Transverse colon (tissue), 4 donors: ENCODE results near the gene BAIAP3. TPM values are rescaled to one million over a fixed set of nuclear protein-coding genes. Genes with fewer than 3 reads are reported as not detected.

Experiments used
- DNase-seq: peaks from one replicate; pipeline ENCODE4 v3.0.0-alpha.2; 2019
- H3K27ac ChIP-seq, 4 donors: fragments of 200-600 bp; sonication (generic); 2 replicates each; pipeline ENCODE4 v1.5.1; 2016 to 2018; ENCODE audit warnings: inconsistent platforms in 4 of 4
- H3K27me3 ChIP-seq: fragments of 200-600 bp; sonication (generic); 2 replicates; pipeline ENCODE4 v1.5.1; 2017; ENCODE audit warnings: inconsistent platforms
- H3K36me3 ChIP-seq, 4 donors: fragments of 200-600 bp; sonication (generic); 2 replicates each; pipeline ENCODE4 v1.5.1; 2017 to 2019; ENCODE audit warnings: inconsistent platforms in 4 of 4
- H3K4me1 ChIP-seq, 4 donors: fragments of 200-600 bp; sonication (generic); 2 replicates each; pipeline ENCODE4 v1.5.1; 2017 to 2020; ENCODE audit warnings: inconsistent platforms in 4 of 4
- H3K4me3 ChIP-seq, 4 donors: fragments of 200-600 bp; sonication (generic); 1 replicate in 1 of 4; 2 replicates in 3 of 4; pipeline versions ENCODE4 v1.5.1 to v1.6.1; 2017 to 2019; ENCODE audit warnings: inconsistent platforms in 4 of 4
- H3K9me3 ChIP-seq, 2 donors: fragments of 200-600 bp; sonication (generic); 2 replicates each; pipeline ENCODE4 v1.5.1; 2017 to 2019; ENCODE audit warnings: inconsistent platforms in 2 of 2
- CTCF ChIP-seq, 5 experiments: fragments of 200-600 bp in 3 of 5; fragments of 450-650 bp in 2 of 5; sonication (generic) in 3 of 5; IDR thresholded peaks; 1 replicate in 2 of 5; 2 replicates in 3 of 5; pipeline ENCODE4 v1.5.1; 2016 to 2017; ENCODE audit warnings: antibody characterized with exemption in 5 of 5, inconsistent platforms in 3 of 5, mild to moderate bottlenecking in 2 of 5, moderate library complexity in 1 of 5
- EP300 ChIP-seq: sonication (generic); formaldehyde crosslinking; IDR thresholded peaks from one replicate; pipeline ENCODE4 v1.6.1; 2017; ENCODE audit warnings: antibody characterized with exemption, low read depth
- POLR2A ChIP-seq: fragments of 450-650 bp; IDR thresholded peaks from one replicate; pipeline ENCODE4 v1.6.1; 2016; ENCODE audit warnings: antibody characterized with exemption, mild to moderate bottlenecking, moderate library complexity
- POLR2AphosphoS5 ChIP-seq, 3 donors: sonication (generic); formaldehyde crosslinking; IDR thresholded peaks; one replicate each; pipeline ENCODE4 v1.6.1; 2016; ENCODE audit warnings: antibody characterized with exemption in 3 of 3
- WGBS, 2 donors: methylation state at CpG; one replicate each; pipeline ENCODE4 v1.1.5; 2018; ENCODE audit warnings: low coverage in 1 of 2; 5-methylcytosine and 5-hydroxymethylcytosine counted together
- in situ Hi-C, 4 donors: fragments of 200-750 bp; cut with MboI; loops; one replicate each; pipeline versions ENCODE4 v1.15.0 to v1.15.1; 2017; ENCODE audit warnings: low sequenced_read_pairs in 3 of 4, low pct_ligation_motif_present in 1 of 4, low pct_unique_long_range_greater_than_20kb in 1 of 4
- intact Hi-C: fragments of 100-400 bp; cut with DNase I; formaldehyde crosslinking; loops from one replicate; pipeline ENCODE4 v1.15.1; 2023; ENCODE audit warnings: low total_unique reads
- total RNA-seq, 4 donors: library from RNA; depleted of rRNA; stranded (reverse); fragments of >200 nt; gene quantifications; one replicate each; pipeline ENCODE4 v1.1.0, GENCODE V29; 2016

BAIAP3 gene
- total RNA-seq, 4 donors from 2014 or later: 7.3 to 190 (median 11.4) TPM

- Histone ChIP-seq H3K27ac (no peak overlapping the region), H3K36me3 (no peaks in the 10 kb centered on the region), H3K4me1 (peaks cover 8 to 34% (median 34%) of the 10 kb centered on the region in 4 donors), H3K9me3 (no peaks in the 10 kb centered on the region), H3K4me3 (no peak overlapping the region), H3K27me3 (peaks cover 60% of the 10 kb centered on the region)
- 33% methylated on average over 13 of the region's 16 CpGs; no CpG with 5 or more reads in 1 of the 2 donors for WGBS, 2 donors
- no peak for DNase-seq
- intact Hi-C loops (no loop called here), in situ Hi-C loops (no loop called here)
- no peak for TF ChIP-seq CTCF (IDR thresholded peaks at IDR 0.05)
- no peak for TF ChIP-seq POLR2AphosphoS5 (IDR thresholded peaks at IDR 0.05)
- TF ChIP-seq POLR2A: no peak
- no peak for TF ChIP-seq EP300
These were observed 1.9 kb downstream of the BAIAP3 start for GRCh38 chr16:1335211-1335971.

GRCh38 chr16:1335996-1336395 lies 2.6 kb downstream of the BAIAP3 start:
- Histone ChIP-seq H3K4me1 (peaks cover 8 to 34% (median 34%) of the 10 kb centered on the region in 4 donors), H3K4me3 (no peak overlapping the region), H3K36me3 (no peaks in the 10 kb centered on the region), H3K27ac (no peak overlapping the region), H3K27me3 (peaks cover 58% of the 10 kb centered on the region), H3K9me3 (no peaks in the 10 kb centered on the region)
- no peak for DNase-seq
- in situ Hi-C loops (no loop called here), intact Hi-C loops (no loop called here)
- WGBS, 2 donors: 12% methylated on average over 6 of the region's 12 CpGs; no CpG with 5 or more reads in 1 of the 2 donors
- TF ChIP-seq EP300: no peak
- no peak for TF ChIP-seq POLR2A
- TF ChIP-seq CTCF (IDR thresholded peaks at IDR 0.05): no peak
- TF ChIP-seq POLR2AphosphoS5 (IDR thresholded peaks at IDR 0.05): no peak

GRCh38 chr16:1336619-1337018 lies 3.2 kb downstream of the BAIAP3 start:
- H3K27me3 ChIP-seq: peaks cover 51% of the 10 kb centered on the region
- TF ChIP-seq CTCF (IDR thresholded peaks at IDR 0.05) (no peak), POLR2AphosphoS5 (IDR thresholded peaks at IDR 0.05) (no peak), POLR2A (no peak), EP300 (no peak)
- H3K4me1 ChIP-seq: peaks cover 6 to 28% (median 27%) of the 10 kb centered on the region in 4 donors
- no peaks in the 10 kb centered on the region for H3K9me3 ChIP-seq
- DNase-seq: no peak
- in situ Hi-C loops: no loop called here
- 67% methylated on average over 13 of the region's 15 CpGs; no CpG with 5 or more reads in 1 of the 2 donors for WGBS, 2 donors
- intact Hi-C loops: no loop called here
- H3K4me3 ChIP-seq: no peak overlapping the region
- H3K36me3 ChIP-seq: no peaks in the 10 kb centered on the region
- no peak overlapping the region for H3K27ac ChIP-seq

DNA sequence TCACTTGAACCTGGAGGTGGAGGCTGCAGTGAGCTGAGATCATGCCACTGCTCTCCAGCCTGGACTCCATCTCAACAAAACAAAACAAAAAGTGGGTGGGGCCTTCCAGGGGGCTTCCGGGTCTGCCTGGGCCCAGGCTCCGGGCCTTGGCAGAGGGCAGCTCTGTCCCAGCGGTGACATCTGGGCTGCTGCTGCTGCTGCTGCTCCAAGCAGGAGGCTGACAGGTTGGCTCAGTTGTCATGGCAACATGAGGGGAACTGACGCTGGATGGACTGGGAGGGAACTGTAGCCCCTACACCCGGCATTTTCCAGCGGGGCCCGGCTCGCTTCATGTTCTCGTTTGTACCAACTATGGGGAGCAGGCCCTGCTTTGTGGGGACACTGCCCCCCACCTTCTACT lies 4.0 kb downstream of the BAIAP3 start:
- Histone ChIP-seq H3K4me1 (peaks cover 8 to 24% (median 23%) of the 10 kb centered on the region in 4 donors), H3K36me3 (no peaks in the 10 kb centered on the region), H3K9me3 (no peaks in the 10 kb centered on the region), H3K27ac (no peak overlapping the region), H3K4me3 (no peak overlapping the region), H3K27me3 (peaks cover 43% of the 10 kb centered on the region)
- 54% methylated on average over 9 of the region's 9 CpGs; no CpG with 5 or more reads in 1 of the 2 donors for WGBS, 2 donors
- DNase-seq: no peak
- in situ Hi-C loops (no loop called here), intact Hi-C loops (no loop called here)
- no peak for TF ChIP-seq POLR2A
- no peak for TF ChIP-seq POLR2AphosphoS5 (IDR thresholded peaks at IDR 0.05)
- TF ChIP-seq CTCF (IDR thresholded peaks at IDR 0.05): no peak
- no peak for TF ChIP-seq EP300
